GM19324 (cell line): ENCODE data around the gene PPAN.

Source experiments
- ATAC-seq: cut with Tn5 transposase; IDR thresholded peaks from one replicate; pipeline ENCODE4 v1.9.1; 2021; ENCODE audit warnings: mild to moderate bottlenecking, moderate library complexity; ENCODE audit not compliant: unreplicated experiment, low FRiP score

The PPAN gene

GRCh38 chr19:10092648-10093294 lies 13.4 kb upstream of the PPAN start:
- ATAC-seq, result no peak

- ATAC-seq, result no peak
Measured at GRCh38 chr19:10093295-10094186, 12.6 kb upstream of the PPAN start.

- ATAC-seq, result no peak
Measured at GRCh38 chr19:10095622-10095947, 10.6 kb upstream of the PPAN start.

GRCh38 chr19:10095948-10096614 lies 10.1 kb upstream of the PPAN start:
- ATAC-seq, result peak; percentile 92

- no peak for ATAC-seq
Measured at GRCh38 chr19:10096615-10096963, 9.6 kb upstream of the PPAN start.

- no peak for ATAC-seq
Measured at GRCh38 chr19:10100163-10100785, 5.9 kb upstream of the PPAN start.

- ATAC-seq, result no peak
Measured at GRCh38 chr19:10102787-10103236, 3.4 kb upstream of the PPAN start.

- no peak for ATAC-seq
Measured at GRCh38 chr19:10104130-10104513, 2.0 kb upstream of the PPAN start.

- ATAC-seq, result peak; percentile 22
Measured at GRCh38 chr19:10104665-10105508, 1.3 kb upstream of the PPAN start.

GRCh38 chr19:10105509-10106099 lies 558 bp upstream of the PPAN start:
- ATAC-seq, result peak; percentile 15

- ATAC-seq, result no peak
Measured at GRCh38 chr19:10107254-10107653, 1.1 kb downstream of the PPAN start.

- ATAC-seq, result no peak
Measured at GRCh38 chr19:10107817-10108367, 1.7 kb downstream of the PPAN start.

- ATAC-seq, result no peak
Measured at GRCh38 chr19:10109528-10109927, 3.4 kb downstream of the PPAN start.

GRCh38 chr19:10110076-10110971 lies 4.2 kb downstream of the PPAN start:
- no peak for ATAC-seq

- no peak for ATAC-seq
Measured at GRCh38 chr19:10110972-10111317, 4.8 kb downstream of the PPAN start.

- no peak for ATAC-seq
Measured at GRCh38 chr19:10111405-10111811, 5.2 kb downstream of the PPAN start, which contains the start of gene P2RY11. Gene P2RY11, plus strand, starts transcription at chr19:10111693. Its CDS starts 29 bp downstream, at chr19:10111722.

- ATAC-seq, result no peak
Measured at GRCh38 chr19:10112037-10112761, 6.0 kb downstream of the PPAN start.
